Sigmoid colon (tissue), 4 donors: ENCODE results near the gene PIANP.

Experiments used
- EP300 ChIP-seq, 4 donors: sonication (generic); formaldehyde crosslinking; IDR thresholded peaks; one replicate each; pipeline ENCODE4 v1.6.1; 2017; ENCODE audit warnings: antibody characterized with exemption in 4 of 4
- POLR2AphosphoS5 ChIP-seq, 4 donors: sonication (generic); formaldehyde crosslinking; IDR thresholded peaks; one replicate each; pipeline ENCODE4 v1.6.1; 2017; ENCODE audit warnings: antibody characterized with exemption in 4 of 4
- TF ChIP-seq, protein P1 (sequence below), 4 experiments: fragments of 450-650 bp in 3 of 4; fragments of 200-600 bp in 1 of 4; IDR thresholded peaks; one replicate each; pipeline ENCODE4 v1.5.1; 2016 to 2019; ENCODE audit warnings: antibody characterized with exemption in 4 of 4, mild to moderate bottlenecking in 3 of 4, moderate library complexity in 2 of 4

DNA sequence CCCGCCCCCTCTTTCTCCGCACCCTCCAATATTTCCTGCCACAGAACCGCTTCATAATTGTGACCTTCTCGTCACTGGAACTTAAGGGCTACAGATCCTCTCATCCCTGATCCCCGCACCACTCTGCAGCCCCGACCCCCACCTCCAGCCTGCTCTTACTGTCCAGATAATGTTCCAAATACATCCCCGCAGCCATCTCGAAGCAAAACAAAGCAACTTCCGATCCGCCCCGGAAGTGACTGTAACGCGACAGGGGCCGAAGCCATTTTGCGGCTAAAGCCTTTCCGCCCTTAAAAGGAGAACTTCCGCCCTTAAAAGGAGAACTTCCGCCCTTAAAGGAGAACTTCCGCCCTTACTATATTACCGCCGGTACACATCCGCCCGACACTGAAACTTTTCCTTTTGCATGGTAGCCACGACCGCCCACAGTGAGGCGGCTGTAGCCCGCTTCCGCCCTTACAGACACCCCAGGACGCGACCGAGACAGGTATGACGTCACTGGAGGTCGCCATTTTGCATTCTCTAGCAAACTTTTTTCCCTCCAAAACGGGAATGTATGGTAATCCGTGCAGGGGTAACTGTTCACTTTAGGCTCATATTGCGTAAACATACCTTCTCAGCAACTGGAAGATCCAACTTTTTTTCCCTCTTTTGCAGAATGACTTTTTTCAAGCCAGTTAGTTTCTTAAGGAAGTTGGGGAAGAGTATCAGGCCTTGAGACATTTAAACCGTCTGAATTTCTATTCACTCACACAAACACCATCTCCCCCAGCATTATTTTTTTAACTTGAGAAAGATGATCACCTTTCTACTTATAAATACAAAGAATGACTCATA lies 37.5 kb downstream of the PIANP start, which contains the start of gene ING4:
- TF ChIP-seq, protein P1, sequence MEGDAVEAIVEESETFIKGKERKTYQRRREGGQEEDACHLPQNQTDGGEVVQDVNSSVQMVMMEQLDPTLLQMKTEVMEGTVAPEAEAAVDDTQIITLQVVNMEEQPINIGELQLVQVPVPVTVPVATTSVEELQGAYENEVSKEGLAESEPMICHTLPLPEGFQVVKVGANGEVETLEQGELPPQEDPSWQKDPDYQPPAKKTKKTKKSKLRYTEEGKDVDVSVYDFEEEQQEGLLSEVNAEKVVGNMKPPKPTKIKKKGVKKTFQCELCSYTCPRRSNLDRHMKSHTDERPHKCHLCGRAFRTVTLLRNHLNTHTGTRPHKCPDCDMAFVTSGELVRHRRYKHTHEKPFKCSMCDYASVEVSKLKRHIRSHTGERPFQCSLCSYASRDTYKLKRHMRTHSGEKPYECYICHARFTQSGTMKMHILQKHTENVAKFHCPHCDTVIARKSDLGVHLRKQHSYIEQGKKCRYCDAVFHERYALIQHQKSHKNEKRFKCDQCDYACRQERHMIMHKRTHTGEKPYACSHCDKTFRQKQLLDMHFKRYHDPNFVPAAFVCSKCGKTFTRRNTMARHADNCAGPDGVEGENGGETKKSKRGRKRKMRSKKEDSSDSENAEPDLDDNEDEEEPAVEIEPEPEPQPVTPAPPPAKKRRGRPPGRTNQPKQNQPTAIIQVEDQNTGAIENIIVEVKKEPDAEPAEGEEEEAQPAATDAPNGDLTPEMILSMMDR (IDR thresholded peaks at IDR 0.05) = no peak
- peak; percentile 31 to 73 (median 66) for TF ChIP-seq POLR2AphosphoS5 (IDR thresholded peaks at IDR 0.05)
- TF ChIP-seq EP300 (IDR thresholded peaks at IDR 0.05) = peak in 1 of 4 donors; percentile 21
